ENCODE measurements around the gene RAB2B. TPM values are rescaled to one million over a fixed set of nuclear protein-coding genes. Genes with fewer than 3 reads are reported as not detected.
A peak's percentile ranks its signal among the peaks of the same experiment; 100 is the strongest.

Gene RAB2B
- total RNA-seq (10 to 100 TPM; 26.6 to 32.8 (median 30.5) TPM), polyA plus RNA-seq (1 to 10 TPM; 5.6 to 9.9 TPM), total RNA-seq (28.0 reads per million, percentile 58 among the genes with 10 or more reads in this experiment)

DNA sequence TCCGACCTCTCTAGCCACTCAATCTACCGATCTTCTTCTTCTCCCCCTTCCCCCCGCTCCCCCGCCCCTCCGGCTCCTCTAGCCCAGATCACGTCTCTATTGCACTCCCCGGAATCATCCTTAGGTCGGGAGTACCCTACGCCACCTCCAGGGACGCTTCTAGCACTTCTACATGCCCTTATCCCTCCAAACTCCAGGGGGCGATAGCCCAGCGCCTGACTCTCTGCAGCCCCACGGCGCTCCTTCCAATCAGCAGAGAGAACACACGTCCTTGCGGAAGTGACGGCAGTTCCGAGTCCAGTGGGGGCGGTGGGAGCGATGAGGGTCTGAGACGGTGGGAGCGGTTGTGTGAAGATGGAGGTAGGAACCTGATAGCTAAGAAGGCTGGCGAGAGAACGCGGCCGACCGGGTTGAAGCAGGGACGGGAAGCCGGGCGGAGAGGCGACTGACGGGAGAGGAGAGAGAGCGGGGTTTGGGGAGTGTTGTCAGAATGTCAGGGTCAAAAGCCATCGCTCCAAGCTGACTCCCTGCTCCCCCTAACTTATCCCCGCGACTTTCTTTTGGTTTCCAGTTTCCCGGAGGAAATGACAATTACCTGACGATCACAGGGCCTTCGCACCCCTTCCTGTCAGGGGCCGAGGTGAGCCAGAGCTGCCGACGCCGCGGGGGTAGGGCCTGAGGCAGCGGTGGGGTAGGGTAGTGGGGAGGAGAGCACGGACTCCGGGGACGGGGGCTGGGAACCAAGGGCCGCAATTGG, at the start of gene RAB2B, which contains the start of gene TOX4:
TSS of gene RAB2B (minus strand) at position 35 of the 757 bp plus-strand sequence. CDS start 87 bp downstream, outside the sequence.
TSS of gene TOX4 (plus strand) at position 271 of the 757 bp plus-strand sequence. CDS start at position 355, 84 bp downstream.
- ATAC-seq (peak; percentile 99), DNase-seq (peak; percentile 83 to 98 (median 97))
- Mint-ChIP-seq H3K9me3 (no peaks in the 10 kb centered on the region), H3K4me3 (peak within 1 kb of the TSS; percentile 96 to 100 (median 99)), H3K4me1 (peaks cover 18 to 74% (median 58%) of the 10 kb centered on the region in 7 donors), H3K36me3 (peaks cover 3 to 19% (median 10%) of the 10 kb centered on the region in 5 donors), H3K27ac (peak within 1 kb of the TSS; percentile 93 to 100 (median 98)), H3K27me3 (no peaks in the 10 kb centered on the region)
- Histone ChIP-seq H3K9me3 (ENCODE audit: control insufficient read depth in 2 of 3, low read length in 3 of 3) (no peaks in the 10 kb centered on the region), H3K27ac (ENCODE audit: low read depth, low read length) (peak within 1 kb of the TSS; percentile 88), H3K4me1 (ENCODE audit: control insufficient read depth in 2 of 2, insufficient read depth in 2 of 2, low read length in 2 of 2) (peaks cover 21 to 22% of the 10 kb centered on the region in 2 donors), H3K4me3 (ENCODE audit: low read length) (peak within 1 kb of the TSS; percentile 99), H3K36me3 (ENCODE audit: control insufficient read depth in 2 of 3, insufficient read depth in 3 of 3, low read length in 3 of 3) (peaks cover 0 to 22% (median 0%) of the 10 kb centered on the region in 3 experiments), H3K27me3 (ENCODE audit: control insufficient read depth in 2 of 2, insufficient read depth in 2 of 2, low read length in 2 of 2) (no peaks in the 10 kb centered on the region)
- intact Hi-C loops (cut with micrococcal nuclease), result loop anchor here (1.0 to 10.0 kb wide), 15 partner anchors 19 to 1844 kb away; partner anchors contain the start of genes CHD8 (in 2 of the 2), HNRNPC (in 2 of the 2), METTL3 (in 2 of the 2) and SUPT16H (in 2 of the 2)
- ChIA-PET POLR2A (interaction anchor here (1.0 to 5.1 kb wide), 14 partner anchors 10 to 1844 kb away, joined by 3 to 53 read pairs (median 5); partner anchors contain the start of genes CHD8, METTL3, PABPN1 and SALL2), CTCF (interaction anchor here (1.0 to 1.7 kb wide), 4 partner anchors 21 to 40 kb away, joined by 3 to 5 read pairs (median 4); partner anchors contain the start of genes CHD8 and METTL3)

DNA sequence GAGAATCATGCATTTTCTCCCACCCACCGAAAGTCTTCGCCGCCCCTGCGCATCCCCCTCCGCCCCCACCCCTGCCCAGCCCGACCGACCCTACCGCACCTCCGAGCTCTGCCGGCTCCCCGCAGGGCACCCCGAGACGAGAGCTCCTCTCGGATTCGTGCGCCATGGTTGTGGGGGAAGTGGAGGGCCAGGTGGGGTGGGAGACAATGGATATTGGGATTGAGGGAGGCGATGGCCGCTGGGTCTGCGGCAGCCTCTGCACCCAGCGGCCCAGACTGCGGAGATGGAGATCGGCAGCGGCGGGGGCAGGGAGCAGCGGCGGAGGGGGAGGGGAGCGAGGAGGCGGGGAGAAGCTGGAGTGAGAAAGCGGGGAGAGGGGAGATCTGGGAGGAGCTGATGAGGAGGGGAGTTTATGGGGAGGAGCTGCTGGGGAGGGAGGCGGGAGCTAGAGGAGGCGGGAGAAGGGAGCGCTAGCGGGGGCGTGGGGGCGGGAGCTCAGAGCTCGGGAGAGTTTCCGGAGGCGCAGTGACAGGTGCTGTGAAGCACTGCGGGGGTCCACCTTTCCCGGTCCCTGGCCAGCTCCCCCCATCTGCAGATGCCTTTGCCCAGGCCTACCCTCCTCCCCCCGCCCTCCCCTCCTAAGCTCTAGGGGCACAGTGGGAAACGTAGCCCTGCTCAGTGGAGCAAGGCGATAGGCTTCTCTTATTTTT, 49.4 kb upstream of the RAB2B start, which contains the start of gene SALL2:
TSS of gene SALL2 (minus strand) at position 385 of the 710 bp plus-strand sequence. CDS start at position 166, 219 bp downstream.
- Mint-ChIP-seq H3K4me3 (peak within 1 kb of the TSS; percentile 65 to 91 (median 88)), H3K27me3 (peaks cover 0 to 11% (median 0%) of the 10 kb centered on the region in 5 donors), H3K4me1 (peaks cover 10 to 27% (median 21%) of the 10 kb centered on the region in 7 donors), H3K9me3 (peaks cover 0 to 1% (median 0%) of the 10 kb centered on the region in 11 donors), H3K36me3 (no peaks in the 10 kb centered on the region), H3K27ac (peak within 1 kb of the TSS; percentile 43 to 90 (median 81))
- Histone ChIP-seq H3K36me3 (ENCODE audit: control insufficient read depth in 2 of 3, insufficient read depth in 3 of 3, low read length in 3 of 3) (peaks cover 0 to 4% (median 0%) of the 10 kb centered on the region in 3 experiments), H3K27me3 (ENCODE audit: control insufficient read depth in 2 of 2, insufficient read depth in 2 of 2, low read length in 2 of 2) (no peaks in the 10 kb centered on the region), H3K4me1 (ENCODE audit: control insufficient read depth in 2 of 2, insufficient read depth in 2 of 2, low read length in 2 of 2) (peaks cover 5 to 9% of the 10 kb centered on the region in 2 donors), H3K27ac (ENCODE audit: low read depth, low read length) (peak within 1 kb of the TSS; percentile 75), H3K9me3 (ENCODE audit: control insufficient read depth in 2 of 3, low read length in 3 of 3) (no peaks in the 10 kb centered on the region), H3K4me3 (ENCODE audit: low read length) (peak within 1 kb of the TSS; percentile 67)
- POLR2A ChIA-PET, result interaction anchor here (0.5 to 4.6 kb wide), 11 partner anchors 11 to 1240 kb away, joined by 3 to 42 read pairs (median 4); partner anchors contain the start of genes CHD8, METTL3, OXA1L and RAB2B
- intact Hi-C loops (cut with micrococcal nuclease), result loop anchor here (1.0 to 5.0 kb wide), 4 partner anchors 15 to 49 kb away; partner anchors contain the start of genes METTL3 (in 2 of the 2), RAB2B (in 1 of the 2) and TOX4 (in 1 of the 2)
- DNase-seq, result peak in 8 of 9 donors; percentile 44 to 80 (median 60)
- peak; percentile 82 for ATAC-seq
- CTCF ChIA-PET, result interaction anchor here (0.7 to 2.0 kb wide), 5 partner anchors 15 to 1569 kb away, joined by 3 to 9 read pairs (median 4); partner anchors contain the start of genes ACIN1, C14orf119 and METTL3

GRCh38 chr14:21525571-21525961, 48.8 kb upstream of the RAB2B start:
- peaks cover 0 to 1% (median 0%) of the 10 kb centered on the region in 11 donors for H3K9me3 Mint-ChIP-seq

GRCh38 chr14:21524575-21525490, 48.1 kb upstream of the RAB2B start:
- H3K27ac Mint-ChIP-seq, result peak overlapping the region in 8 of 9 donors; percentile 53 to 92 (median 82)

More at GRCh38 chr14:21525571-21525961, 48.8 kb upstream of the RAB2B start:
- ATAC-seq, result no peak
- H3K27ac ChIP-seq (ENCODE audit: low read depth, low read length), result peak overlapping the region; percentile 75
- peak overlapping the region; percentile 29 to 85 (median 71) for H3K27ac Mint-ChIP-seq
- H3K4me3 Mint-ChIP-seq, result peak overlapping the region; percentile 65 to 91 (median 88)
- DNase-seq, result no peak
- H3K4me3 ChIP-seq (ENCODE audit: low read length), result peak overlapping the region; percentile 67
- intact Hi-C loops (cut with micrococcal nuclease), result loop anchor here in 1 of 2 donors (5.0 kb wide), 1 partner anchor 48 kb away; the partner anchor contains the start of genes RAB2B and TOX4
- peaks cover 10 to 27% (median 21%) of the 10 kb centered on the region in 7 donors for H3K4me1 Mint-ChIP-seq
- H3K27me3 ChIP-seq (ENCODE audit: control insufficient read depth in 2 of 2, insufficient read depth in 2 of 2, low read length in 2 of 2), result no peaks in the 10 kb centered on the region
- H3K36me3 ChIP-seq (ENCODE audit: control insufficient read depth in 2 of 3, insufficient read depth in 3 of 3, low read length in 3 of 3), result peaks cover 0 to 4% (median 0%) of the 10 kb centered on the region in 3 experiments
- H3K36me3 Mint-ChIP-seq, result no peaks in the 10 kb centered on the region
- no peaks in the 10 kb centered on the region for H3K9me3 ChIP-seq (ENCODE audit: control insufficient read depth in 2 of 3, low read length in 3 of 3)
- peaks cover 0 to 16% (median 0%) of the 10 kb centered on the region in 5 donors for H3K27me3 Mint-ChIP-seq
- ChIA-PET POLR2A (interaction anchor here (0.5 to 4.6 kb wide), 7 partner anchors 10 to 1241 kb away, joined by 3 to 42 read pairs (median 6); partner anchors contain the start of genes METTL3, OXA1L, RAB2B and TOX4), CTCF (interaction anchor here (0.7 to 2.0 kb wide), 3 partner anchors 14 to 1570 kb away, joined by 3 to 6 read pairs (median 3); partner anchors contain the start of genes ACIN1, C14orf119, CHD8 and METTL3)
- H3K4me1 ChIP-seq (ENCODE audit: control insufficient read depth in 2 of 2, insufficient read depth in 2 of 2, low read length in 2 of 2), result peaks cover 5 to 9% of the 10 kb centered on the region in 2 donors

GRCh38 chr14:21523203-21523602, 46.4 kb upstream of the RAB2B start:
- peaks cover 0 to 4% (median 0%) of the 10 kb centered on the region in 3 experiments for H3K36me3 ChIP-seq (ENCODE audit: control insufficient read depth in 2 of 3, insufficient read depth in 3 of 3, low read length in 3 of 3)
- peaks cover 5 to 9% of the 10 kb centered on the region in 2 donors for H3K4me1 ChIP-seq (ENCODE audit: control insufficient read depth in 2 of 2, insufficient read depth in 2 of 2, low read length in 2 of 2)
- no peak for ATAC-seq
- Mint-ChIP-seq H3K36me3 (peaks cover 0 to 4% (median 0%) of the 10 kb centered on the region in 5 donors), H3K27me3 (peaks cover 0 to 22% (median 0%) of the 10 kb centered on the region in 5 donors), H3K4me3 (no peak overlapping the region), H3K4me1 (peaks cover 10 to 27% (median 19%) of the 10 kb centered on the region in 7 donors), H3K27ac (peak overlapping the region in 1 of 9 donors; percentile 12), H3K9me3 (peaks cover 0 to 4% (median 0%) of the 10 kb centered on the region in 11 donors)
- H3K4me3 ChIP-seq (ENCODE audit: low read length), result no peak overlapping the region
- CTCF ChIA-PET, result interaction anchor here (1.5 kb wide), 1 partner anchor 25 kb away, joined by 6 read pairs; no protein-coding TSS in a partner anchor
- DNase-seq, result no peak
- no peaks in the 10 kb centered on the region for H3K27me3 ChIP-seq (ENCODE audit: control insufficient read depth in 2 of 2, insufficient read depth in 2 of 2, low read length in 2 of 2)
- POLR2A ChIA-PET, result interaction anchor here (4.6 kb wide), 1 partner anchor 11 kb away, joined by 42 read pairs; the partner anchor contains the start of gene METTL3
- H3K27ac ChIP-seq (ENCODE audit: low read depth, low read length), result no peak overlapping the region
- intact Hi-C loops (cut with micrococcal nuclease), result no loop called here
- no peaks in the 10 kb centered on the region for H3K9me3 ChIP-seq (ENCODE audit: control insufficient read depth in 2 of 3, low read length in 3 of 3)

More at GRCh38 chr14:21524575-21525490, 48.1 kb upstream of the RAB2B start:
- ATAC-seq (no peak), DNase-seq (no peak)
- Mint-ChIP-seq H3K9me3 (peaks cover 0 to 1% (median 0%) of the 10 kb centered on the region in 11 donors), H3K27me3 (peaks cover 0 to 16% (median 0%) of the 10 kb centered on the region in 5 donors), H3K4me3 (peak overlapping the region; percentile 65 to 91 (median 88)), H3K4me1 (peaks cover 10 to 27% (median 21%) of the 10 kb centered on the region in 7 donors), H3K36me3 (no peaks in the 10 kb centered on the region)
- Histone ChIP-seq H3K4me3 (ENCODE audit: low read length) (no peak overlapping the region), H3K27ac (ENCODE audit: low read depth, low read length) (peak overlapping the region; percentile 75), H3K9me3 (ENCODE audit: control insufficient read depth in 2 of 3, low read length in 3 of 3) (no peaks in the 10 kb centered on the region), H3K4me1 (ENCODE audit: control insufficient read depth in 2 of 2, insufficient read depth in 2 of 2, low read length in 2 of 2) (peaks cover 5 to 9% of the 10 kb centered on the region in 2 donors), H3K36me3 (ENCODE audit: control insufficient read depth in 2 of 3, insufficient read depth in 3 of 3, low read length in 3 of 3) (peaks cover 0 to 4% (median 0%) of the 10 kb centered on the region in 3 experiments), H3K27me3 (ENCODE audit: control insufficient read depth in 2 of 2, insufficient read depth in 2 of 2, low read length in 2 of 2) (no peaks in the 10 kb centered on the region)
- ChIA-PET POLR2A (interaction anchor here (2.4 to 4.6 kb wide), 2 partner anchors 13 to 48 kb away, joined by 15 to 42 read pairs; partner anchors contain the start of genes METTL3, RAB2B and TOX4), CTCF (interaction anchor here (0.6 to 0.7 kb wide), 2 partner anchors 28 to 69 kb away, joined by 3 to 8 read pairs; partner anchors contain the start of gene CHD8)
- intact Hi-C loops (cut with micrococcal nuclease), result loop anchor here in 1 of 2 donors (5.0 kb wide), 1 partner anchor 48 kb away; the partner anchor contains the start of genes RAB2B and TOX4
